HG02885 (cell line): ENCODE data around the gene MGAT5.
"Not testable (repeated sequence)": the region's sequence is repeated elsewhere in the genome, so short reads cannot be mapped to it uniquely, and the experiment has no call there.

ENCODE experiments used
- ATAC-seq: cut with Tn5 transposase; IDR thresholded peaks from one replicate; pipeline ENCODE4 v1.9.1; 2021; ENCODE audit warnings: mild to moderate bottlenecking; ENCODE audit not compliant: unreplicated experiment, poor library complexity

Gene MGAT5

DNA sequence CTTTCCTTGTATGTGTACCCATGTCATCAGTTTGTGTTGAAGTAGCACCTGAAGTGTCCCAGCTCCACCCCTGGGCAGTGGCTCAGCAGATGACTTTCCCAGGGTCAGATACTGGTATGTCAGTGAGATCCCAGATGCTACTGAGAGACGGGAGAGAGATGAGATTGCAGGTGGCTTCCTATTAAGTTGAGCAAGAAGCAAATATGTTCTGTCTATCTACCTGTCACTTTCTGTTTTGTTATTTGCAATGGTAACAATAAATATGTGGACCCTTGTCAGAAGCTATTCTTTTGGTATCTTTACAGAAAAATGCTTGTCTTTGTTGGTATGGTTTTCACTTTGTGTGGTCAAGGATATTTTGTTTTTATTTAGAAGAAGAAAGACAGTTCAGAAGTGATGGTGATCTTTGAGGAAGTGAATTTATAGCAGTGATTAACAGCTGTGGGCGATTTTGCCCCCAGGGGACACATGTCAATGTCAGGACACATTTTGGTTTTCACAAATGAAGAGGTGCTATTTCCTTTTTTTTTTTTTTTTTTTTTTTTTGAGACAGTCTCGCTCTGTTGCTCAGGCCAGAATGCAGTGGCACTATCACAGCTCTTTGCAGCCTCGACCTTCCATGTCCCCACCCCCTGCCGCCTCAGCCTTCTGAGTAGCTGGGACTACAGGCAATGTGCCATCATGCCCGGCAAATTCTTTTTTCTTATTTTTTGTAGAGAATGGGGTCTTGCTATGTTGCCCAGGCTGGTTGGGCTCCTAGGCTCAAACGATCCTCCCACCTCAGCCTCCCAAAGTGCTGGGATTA lies 21.4 kb downstream of the MGAT5 start:
- ATAC-seq, result peak; percentile 83

DNA sequence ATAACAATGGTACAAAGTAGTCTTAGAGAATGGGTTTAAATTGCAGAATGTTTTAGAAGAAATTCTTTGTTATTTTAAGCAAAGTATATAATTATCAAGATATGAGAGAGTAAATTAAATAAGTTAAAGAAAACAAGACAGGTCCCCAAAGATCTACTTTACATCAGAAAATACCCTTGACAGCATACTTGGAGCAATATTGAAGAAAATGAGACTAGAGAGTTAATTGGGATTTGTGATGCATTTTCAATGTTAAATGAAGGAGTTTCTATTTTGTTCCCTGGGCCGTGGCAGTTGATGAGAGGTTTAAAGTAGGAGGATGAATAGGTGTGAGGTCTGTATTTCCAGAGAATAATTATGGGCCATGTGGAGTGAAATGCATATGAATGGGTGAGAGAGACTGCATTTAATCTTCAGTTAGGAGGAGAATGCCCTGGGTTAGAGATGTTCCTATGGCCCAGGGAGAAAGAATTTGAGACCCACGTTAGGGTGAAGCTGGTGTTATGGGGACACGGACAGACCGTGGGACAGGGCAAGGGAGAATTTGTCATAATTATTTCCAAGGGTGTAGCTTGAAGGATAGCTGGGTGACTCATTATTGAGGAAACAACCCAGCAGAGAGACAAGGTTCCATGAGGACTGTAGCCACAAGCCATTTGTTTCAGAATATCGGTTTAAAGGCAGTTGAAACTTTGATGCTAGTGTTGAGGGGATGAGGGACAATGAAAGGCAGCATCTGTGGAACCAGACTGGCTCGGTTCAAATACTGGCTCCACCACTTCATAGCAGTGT lies 22.7 kb downstream of the MGAT5 start:
- no peak for ATAC-seq

DNA sequence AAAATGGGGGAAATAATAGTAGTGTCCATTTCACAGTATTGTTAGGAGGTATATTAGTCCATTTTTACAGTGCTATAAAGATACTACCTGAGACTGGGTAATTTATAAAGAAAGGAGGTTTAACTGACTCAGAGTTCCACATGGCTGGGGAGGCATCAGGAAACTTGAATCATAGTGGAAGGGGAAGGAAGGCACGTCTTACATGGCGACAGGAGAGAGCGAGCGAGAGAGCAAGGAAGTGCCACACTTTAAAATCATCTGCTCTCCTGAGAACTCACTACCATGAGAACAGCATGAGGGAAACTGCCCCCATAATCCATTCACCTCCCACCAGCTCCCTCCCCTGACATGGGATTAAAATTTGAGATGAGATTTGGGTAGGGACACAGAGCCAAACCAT lies 23.4 kb downstream of the MGAT5 start:
- ATAC-seq, result no peak

- no peak for ATAC-seq
Observed at GRCh38 chr2:134278553-134278952, 24.7 kb downstream of the MGAT5 start.

GRCh38 chr2:134279417-134279816 lies 25.5 kb downstream of the MGAT5 start:
- ATAC-seq, result no peak

- no peak for ATAC-seq
Observed at GRCh38 chr2:134280231-134280630, 26.4 kb downstream of the MGAT5 start.

GRCh38 chr2:134280726-134281125 lies 26.9 kb downstream of the MGAT5 start:
- no peak for ATAC-seq

DNA sequence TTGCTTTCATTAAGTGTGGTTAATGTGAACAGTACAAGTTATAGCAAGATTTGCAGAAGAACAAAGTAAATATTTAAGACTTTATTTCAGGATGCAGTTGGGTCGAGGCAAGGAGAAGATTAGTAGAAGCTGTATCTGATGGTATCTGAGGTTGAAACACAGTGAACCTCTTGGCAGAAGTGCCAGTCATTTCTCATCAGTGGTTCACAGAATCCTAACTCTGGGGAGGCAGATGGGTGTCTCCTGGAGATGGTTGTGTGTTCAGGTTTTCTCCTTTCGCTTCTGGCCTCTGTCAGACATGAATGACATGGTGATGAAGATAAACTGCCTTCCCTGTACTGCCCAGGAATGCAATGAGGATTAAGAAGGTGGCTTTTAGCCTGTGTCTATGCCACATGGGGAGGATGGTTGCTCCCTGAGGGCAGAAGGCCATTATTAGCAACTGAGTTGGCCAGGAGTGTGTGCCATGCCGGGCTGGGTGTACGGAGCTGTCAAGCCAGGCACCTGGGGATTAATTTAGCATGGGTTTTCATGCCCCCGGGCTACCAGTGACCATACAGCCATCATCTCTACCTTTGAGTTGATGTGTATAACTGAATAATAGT lies 28.0 kb downstream of the MGAT5 start:
- ATAC-seq, result no peak

GRCh38 chr2:134282629-134283400 lies 28.9 kb downstream of the MGAT5 start:
- ATAC-seq, result peak; percentile 90

DNA sequence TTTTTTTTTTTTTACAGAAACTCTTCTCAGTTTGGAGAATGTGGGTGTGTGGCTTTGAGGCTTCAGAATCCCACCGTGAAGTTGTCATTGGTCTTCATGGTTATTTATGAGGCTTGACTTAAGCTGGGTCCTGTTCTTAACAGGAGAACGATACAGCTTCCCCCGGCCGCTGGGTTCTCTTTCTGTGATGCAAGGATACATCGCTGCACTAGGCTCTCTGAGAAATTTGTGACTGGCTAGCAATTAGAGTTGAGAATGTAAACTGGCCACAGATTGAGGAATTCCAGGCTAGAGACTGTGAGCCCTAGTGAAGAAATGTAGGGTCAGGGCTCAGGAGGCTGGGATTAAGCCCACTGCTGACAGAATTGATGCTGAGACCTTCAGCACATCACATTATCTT lies 29.8 kb downstream of the MGAT5 start:
- ATAC-seq, result peak; percentile 5

GRCh38 chr2:134284119-134284670 lies 30.3 kb downstream of the MGAT5 start:
- ATAC-seq, result no peak

GRCh38 chr2:134287323-134287722 lies 33.5 kb downstream of the MGAT5 start:
- peak; percentile 49 for ATAC-seq

DNA sequence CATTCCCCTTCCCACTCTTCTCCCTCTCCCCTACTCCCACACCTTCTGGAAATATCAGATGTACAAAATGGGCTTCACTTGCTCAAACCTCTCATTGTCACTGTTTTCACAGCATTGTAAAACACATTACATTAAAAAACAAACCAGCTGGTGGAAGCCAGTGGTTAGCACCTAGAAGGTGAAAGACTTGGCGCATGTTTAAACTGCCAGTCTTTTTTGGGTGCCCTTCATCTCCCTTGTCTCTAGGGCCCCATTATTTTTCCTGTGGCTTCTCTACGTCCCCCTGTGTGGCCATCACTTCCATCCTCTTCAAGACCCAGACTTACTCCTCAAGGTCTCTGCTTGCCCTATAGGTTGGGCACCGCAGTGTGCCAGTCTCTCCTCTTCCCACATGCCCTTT lies 34.9 kb downstream of the MGAT5 start:
- no peak for ATAC-seq

GRCh38 chr2:134289225-134289624 lies 35.4 kb downstream of the MGAT5 start:
- no peak for ATAC-seq

DNA sequence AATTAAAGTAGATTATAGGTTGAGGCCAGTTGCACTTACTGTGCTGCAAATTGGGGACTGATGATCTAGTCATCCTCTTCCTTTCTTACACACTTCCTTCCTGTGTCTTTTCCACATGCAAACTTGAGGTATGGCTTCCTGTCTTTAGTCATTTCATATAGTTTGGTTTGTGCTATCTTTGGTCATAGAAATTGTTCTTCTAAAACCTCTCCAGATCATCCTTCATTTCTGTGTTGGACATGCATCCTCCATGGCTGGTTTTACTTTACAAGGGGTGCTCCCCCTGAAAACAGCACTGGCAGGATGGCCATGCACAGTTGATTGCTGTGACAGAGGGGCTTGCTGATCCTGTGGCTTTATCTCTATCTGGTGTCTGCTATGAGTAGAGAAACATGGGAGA lies 36.5 kb downstream of the MGAT5 start:
- ATAC-seq, result peak; percentile 65

DNA sequence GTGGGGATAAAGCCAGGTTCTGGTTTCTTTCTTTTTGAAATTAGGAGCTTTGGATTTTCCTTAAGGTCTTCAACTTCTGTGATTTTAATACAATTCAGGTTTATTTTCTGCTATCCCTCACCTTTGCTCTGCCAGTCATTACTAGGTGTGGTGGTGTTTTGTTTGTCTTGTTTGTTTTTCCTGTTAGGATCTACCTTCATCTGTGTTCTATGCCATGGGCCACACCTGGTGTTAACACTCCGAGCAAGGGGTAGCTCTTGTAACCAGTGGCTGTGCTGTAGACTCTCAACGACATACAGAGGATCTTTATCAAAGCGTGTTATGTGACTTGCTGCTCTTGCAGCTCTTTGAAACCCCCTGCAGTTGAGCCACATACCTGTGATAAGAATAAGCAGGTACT lies 38.6 kb downstream of the MGAT5 start:
- ATAC-seq, result no peak

DNA sequence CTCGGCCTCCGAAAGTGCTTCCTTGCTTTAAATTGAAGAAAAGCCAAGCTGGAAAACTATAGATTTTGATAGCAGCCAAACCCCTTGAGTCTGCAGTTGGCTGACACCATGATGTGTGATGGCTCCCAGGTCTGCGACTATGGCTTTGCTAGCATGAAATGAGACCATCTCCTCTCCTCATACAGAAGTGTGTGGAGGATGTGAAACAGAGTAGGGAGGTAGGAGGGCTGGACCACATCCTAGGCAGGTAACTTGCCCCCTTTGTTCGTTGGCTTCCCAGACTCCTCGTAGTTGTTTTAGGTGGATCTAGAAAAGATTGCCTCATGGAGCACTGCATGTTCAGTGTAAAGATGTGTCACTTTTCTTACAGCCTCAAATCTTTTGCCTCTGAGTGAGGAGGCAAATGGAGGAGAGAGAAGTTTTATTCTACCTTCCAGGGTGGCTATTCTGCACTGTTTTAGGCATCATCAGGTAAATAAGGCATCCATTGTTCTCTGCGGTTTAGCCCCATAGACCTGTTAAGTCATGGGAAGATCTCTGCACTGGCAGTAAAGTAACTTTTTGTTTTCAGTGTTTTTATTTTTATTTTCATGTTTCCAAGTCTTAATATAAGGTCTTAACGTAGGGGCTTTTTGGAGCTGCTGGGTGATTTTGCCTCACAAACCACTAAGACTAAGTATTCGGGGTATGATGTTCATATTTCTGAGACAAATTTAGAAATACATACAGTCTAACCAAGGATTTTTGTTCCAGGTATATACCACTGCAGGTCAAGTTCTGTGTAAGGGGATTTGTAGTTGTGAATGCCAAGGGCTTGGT lies 40.1 kb downstream of the MGAT5 start:
- ATAC-seq, result peak; percentile 46

DNA sequence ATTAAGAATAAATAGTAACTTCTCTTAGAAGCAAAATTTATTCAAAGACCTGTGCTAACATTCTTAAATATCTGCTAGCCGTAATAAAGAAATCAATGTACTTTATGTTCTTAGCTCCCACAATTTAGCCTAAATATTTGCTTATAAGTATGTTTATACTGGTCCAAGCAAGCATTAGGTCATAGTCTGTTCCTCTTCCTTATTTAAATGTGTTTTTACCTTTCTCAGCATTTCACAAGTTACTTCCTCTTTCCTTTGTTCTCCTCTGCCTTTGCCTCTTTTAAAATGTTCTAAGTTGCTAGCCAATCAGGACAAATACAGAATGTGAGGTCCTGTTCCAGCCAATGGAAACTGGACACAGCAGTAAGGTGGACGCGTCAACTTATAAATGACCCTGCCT lies 40.7 kb downstream of the MGAT5 start:
- ATAC-seq, result not testable (repeated sequence)

DNA sequence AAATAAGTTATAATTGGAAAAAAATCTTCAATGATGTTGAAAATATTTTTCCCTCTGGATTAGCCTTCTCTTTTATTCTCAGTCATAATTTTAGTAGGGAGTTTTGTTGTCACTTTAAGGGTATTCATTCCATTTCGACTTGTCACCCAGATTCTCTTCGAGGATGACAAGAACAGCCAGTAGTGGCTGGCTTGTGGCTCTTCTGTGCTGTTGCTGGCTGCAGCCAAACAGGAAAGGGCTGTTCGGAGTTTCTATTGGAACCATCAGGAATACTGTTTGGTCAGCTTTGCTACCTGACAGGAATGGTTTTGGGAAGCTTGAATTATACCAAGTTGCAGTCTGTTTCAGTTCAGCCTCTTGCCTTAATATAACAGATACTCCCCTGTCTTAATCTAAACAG lies 41.6 kb downstream of the MGAT5 start:
- ATAC-seq, result no peak
